Thymus (tissue), 11 donors: ENCODE measurements around the gene TFEB. TPM values are rescaled to one million over a fixed set of nuclear protein-coding genes. Genes with fewer than 3 reads are reported as not detected.
"Not testable (repeated sequence)": the region's sequence is repeated elsewhere in the genome, so short reads cannot be mapped to it uniquely, and the experiment has no call there.

Experiments
- DNase-seq, 9 donors: peaks; one replicate each; pipeline ENCODE4 v3.0.0-alpha.2; 2013; ENCODE audit warnings: low spot score in 9 of 9, low read depth in 6 of 9, missing footprints in 1 of 9
- H3K27ac ChIP-seq, 2 donors: one replicate each; pipeline ENCODE4 v1.5.1; 2013; ENCODE audit warnings: control low read depth in 1 of 2, low read depth in 1 of 2, low read length in 1 of 2, mild to moderate bottlenecking in 1 of 2, moderate library complexity in 1 of 2
- H3K27me3 ChIP-seq, 2 donors: one replicate each; pipeline ENCODE4 v1.5.1; 2013; ENCODE audit warnings: low read length in 1 of 2; ENCODE audit not compliant: control insufficient read depth in 2 of 2, insufficient read depth in 1 of 2
- H3K36me3 ChIP-seq, 2 donors: one replicate each; pipeline ENCODE4 v1.5.1; 2013; ENCODE audit warnings: low read length in 1 of 2, mild to moderate bottlenecking in 1 of 2, moderate library complexity in 1 of 2; ENCODE audit not compliant: control insufficient read depth in 2 of 2, insufficient read depth in 2 of 2
- H3K4me1 ChIP-seq, 2 donors: one replicate each; pipeline ENCODE4 v1.5.1; 2013; ENCODE audit warnings: low read length in 2 of 2; ENCODE audit not compliant: control insufficient read depth in 2 of 2, insufficient read depth in 2 of 2
- H3K4me3 ChIP-seq, 2 donors: one replicate each; pipeline ENCODE4 v1.5.1; 2013; ENCODE audit warnings: low read length in 2 of 2, control low read depth in 1 of 2, mild to moderate bottlenecking in 1 of 2
- H3K9me3 ChIP-seq, 2 donors: one replicate each; pipeline ENCODE4 v1.5.1; 2013; ENCODE audit warnings: low read length in 1 of 2, mild to moderate bottlenecking in 1 of 2; ENCODE audit not compliant: control insufficient read depth in 2 of 2, insufficient read depth in 1 of 2
- WGBS: extraction: QIAGEN DNeasy Blood & Tissue Kit; methylation state at CpG from one replicate; pipeline ENCODE4 v1.1.7; 2013; 5-methylcytosine and 5-hydroxymethylcytosine counted together
- polyA plus RNA-seq: library from polyadenylated mRNA; stranded (reverse); fragments of 200-250 nt; gene quantifications from one replicate; pipeline ENCODE4 v1.2.3, GENCODE V29; 2013
- total RNA-seq: library from RNA; stranded (reverse); fragments of 120-200 nt; gene quantifications from one replicate; pipeline ENCODE4 v1.2.4, GENCODE V29; 2013
- donor health status: healthy.

TFEB gene
- total and polyA plus RNA-seq, 2 donors: 6.1 to 22.8 TPM

- Histone ChIP-seq H3K9me3 (no peaks in the 10 kb centered on the region), H3K4me1 (peaks cover 0 to 10% of the 10 kb centered on the region in 2 donors), H3K4me3 (no peak overlapping the region), H3K27me3 (peaks cover 0 to 2% of the 10 kb centered on the region in 2 donors), H3K27ac (no peak overlapping the region), H3K36me3 (peaks cover 19 to 22% of the 10 kb centered on the region in 2 donors)
- DNase-seq: no peak
- 82% methylated on average over 12 of the region's 12 CpGs for WGBS
Measured at GRCh38 chr6:41767112-41767833, 31.9 kb upstream of the TFEB start.

GRCh38 chr6:41766043-41766664, 30.7 kb upstream of the TFEB start:
- 94% methylated on average over 4 of the region's 4 CpGs for WGBS
- H3K27ac ChIP-seq: not testable (repeated sequence)
- peaks cover 8 to 11% of the 10 kb centered on the region in 2 donors for H3K36me3 ChIP-seq

GRCh38 chr6:41763470-41763869, 28.1 kb upstream of the TFEB start:
- no peak for DNase-seq

More at GRCh38 chr6:41766043-41766664, 30.7 kb upstream of the TFEB start:
- H3K27me3 ChIP-seq, H3K9me3 ChIP-seq, H3K4me1 ChIP-seq, H3K4me3 ChIP-seq, DNase-seq: not testable (repeated sequence)

GRCh38 chr6:41759905-41760579, 24.6 kb upstream of the TFEB start:
- no peak overlapping the region for H3K27ac ChIP-seq
- peaks cover 0 to 2% of the 10 kb centered on the region in 2 donors for H3K27me3 ChIP-seq
- H3K9me3 ChIP-seq: no peaks in the 10 kb centered on the region
- no peaks in the 10 kb centered on the region for H3K36me3 ChIP-seq
- peaks cover 3 to 9% of the 10 kb centered on the region in 2 donors for H3K4me1 ChIP-seq
- DNase-seq: no peak
- 80% methylated on average over 2 of the region's 2 CpGs for WGBS
- H3K4me3 ChIP-seq: no peak overlapping the region

More at GRCh38 chr6:41763470-41763869, 28.1 kb upstream of the TFEB start:
- Histone ChIP-seq H3K4me1 (peaks cover 0 to 1% of the 10 kb centered on the region in 2 donors), H3K4me3 (no peak overlapping the region), H3K27ac (no peak overlapping the region), H3K27me3 (peaks cover 0 to 2% of the 10 kb centered on the region in 2 donors), H3K9me3 (no peaks in the 10 kb centered on the region), H3K36me3 (no peaks in the 10 kb centered on the region)
- WGBS: 41% methylated on average over 2 of the region's 2 CpGs

- no peak for DNase-seq
- 97% methylated on average over 13 of the region's 13 CpGs for WGBS
- H3K9me3 ChIP-seq: no peaks in the 10 kb centered on the region
- peaks cover 0 to 2% of the 10 kb centered on the region in 2 donors for H3K27me3 ChIP-seq
- H3K36me3 ChIP-seq: no peaks in the 10 kb centered on the region
- no peak overlapping the region for H3K27ac ChIP-seq
- H3K4me1 ChIP-seq: peaks cover 3 to 9% of the 10 kb centered on the region in 2 donors
- no peak overlapping the region for H3K4me3 ChIP-seq
Measured at GRCh38 chr6:41759106-41759904, 23.9 kb upstream of the TFEB start.

GRCh38 chr6:41758641-41759035, 23.2 kb upstream of the TFEB start:
- Histone ChIP-seq H3K27ac (no peak overlapping the region), H3K9me3 (no peaks in the 10 kb centered on the region), H3K36me3 (no peaks in the 10 kb centered on the region), H3K4me3 (no peak overlapping the region), H3K27me3 (peaks cover 0 to 2% of the 10 kb centered on the region in 2 donors), H3K4me1 (peaks cover 3 to 9% of the 10 kb centered on the region in 2 donors)
- no peak for DNase-seq
- 98% methylated on average over 6 of the region's 6 CpGs for WGBS

- peaks cover 0 to under 1% of the 10 kb centered on the region in 2 donors for H3K27me3 ChIP-seq
- DNase-seq: no peak
- WGBS: 87% methylated on average over 8 of the region's 8 CpGs
- H3K27ac ChIP-seq: no peak overlapping the region
- no peaks in the 10 kb centered on the region for H3K36me3 ChIP-seq
- H3K9me3 ChIP-seq: no peaks in the 10 kb centered on the region
- H3K4me1 ChIP-seq: peaks cover 3 to 9% of the 10 kb centered on the region in 2 donors
- H3K4me3 ChIP-seq: no peak overlapping the region
Measured at GRCh38 chr6:41757931-41758640, 22.7 kb upstream of the TFEB start.

- no peak overlapping the region for H3K27ac ChIP-seq
- H3K27me3 ChIP-seq: no peaks in the 10 kb centered on the region
- no peak overlapping the region for H3K4me3 ChIP-seq
- no peaks in the 10 kb centered on the region for H3K9me3 ChIP-seq
- WGBS: 96% methylated on average over 6 of the region's 6 CpGs
- DNase-seq: no peak
- H3K4me1 ChIP-seq: peaks cover 3 to 9% of the 10 kb centered on the region in 2 donors
- no peaks in the 10 kb centered on the region for H3K36me3 ChIP-seq
Measured at GRCh38 chr6:41757271-41757670, 21.9 kb upstream of the TFEB start.
